ENCODE results near the gene KCNIP3.

DNA sequence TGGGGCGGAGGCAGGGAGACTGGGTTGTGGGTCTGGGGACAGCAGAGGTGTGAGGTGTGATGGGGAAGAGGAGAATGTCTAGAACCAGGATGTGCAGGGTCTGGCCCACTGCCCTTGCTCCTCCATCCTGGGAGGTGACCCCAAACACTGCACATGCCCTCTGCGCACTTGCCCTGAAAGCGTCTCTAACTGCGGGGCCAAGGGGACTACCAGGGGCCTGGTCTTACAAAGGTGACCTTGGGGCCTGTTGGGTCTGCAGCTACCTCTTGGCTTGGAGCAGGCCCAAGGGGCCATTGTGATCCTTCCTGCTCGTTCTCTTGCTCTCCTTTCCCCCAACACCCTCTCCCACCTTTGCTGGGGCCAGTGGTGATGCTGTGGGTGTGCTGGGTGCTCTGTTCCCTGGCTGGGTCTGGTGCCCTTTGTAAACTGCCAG is 57.3 kb downstream of the KCNIP3 start:
- TF ChIP-seq, protein P1, sequence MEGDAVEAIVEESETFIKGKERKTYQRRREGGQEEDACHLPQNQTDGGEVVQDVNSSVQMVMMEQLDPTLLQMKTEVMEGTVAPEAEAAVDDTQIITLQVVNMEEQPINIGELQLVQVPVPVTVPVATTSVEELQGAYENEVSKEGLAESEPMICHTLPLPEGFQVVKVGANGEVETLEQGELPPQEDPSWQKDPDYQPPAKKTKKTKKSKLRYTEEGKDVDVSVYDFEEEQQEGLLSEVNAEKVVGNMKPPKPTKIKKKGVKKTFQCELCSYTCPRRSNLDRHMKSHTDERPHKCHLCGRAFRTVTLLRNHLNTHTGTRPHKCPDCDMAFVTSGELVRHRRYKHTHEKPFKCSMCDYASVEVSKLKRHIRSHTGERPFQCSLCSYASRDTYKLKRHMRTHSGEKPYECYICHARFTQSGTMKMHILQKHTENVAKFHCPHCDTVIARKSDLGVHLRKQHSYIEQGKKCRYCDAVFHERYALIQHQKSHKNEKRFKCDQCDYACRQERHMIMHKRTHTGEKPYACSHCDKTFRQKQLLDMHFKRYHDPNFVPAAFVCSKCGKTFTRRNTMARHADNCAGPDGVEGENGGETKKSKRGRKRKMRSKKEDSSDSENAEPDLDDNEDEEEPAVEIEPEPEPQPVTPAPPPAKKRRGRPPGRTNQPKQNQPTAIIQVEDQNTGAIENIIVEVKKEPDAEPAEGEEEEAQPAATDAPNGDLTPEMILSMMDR (IDR thresholded peaks at IDR 0.05; ENCODE audit: low read depth, low read length, missing input control), result no peak
- TF ChIP-seq SP1 (IDR thresholded peaks at IDR 0.05), result no peak
- TF ChIP-seq EGR1 (IDR thresholded peaks at IDR 0.05; ENCODE audit: low read depth in 2 of 2), result no peak
- no peak for TF ChIP-seq YY1 (IDR thresholded peaks at IDR 0.05)

All from liver (tissue), 3 donors.